Fibroblast of the conjunctiva (primary cell): ENCODE measurements around the gene GOSR2.

Experiments used
- DNase-seq: peaks from one replicate; pipeline ENCODE4 v3.0.0-alpha.2; 2010; ENCODE audit warnings: low read depth

Gene GOSR2

GRCh38 chr17:46991617-46992016 lies 68.7 kb downstream of the GOSR2 start:
- no peak for DNase-seq
